ENCODE measurements around the gene OR6S1.
"Not testable (repeated sequence)": the region's sequence is repeated elsewhere in the genome, so short reads cannot be mapped to it uniquely, and the experiment has no call there.

OR6S1 gene

GRCh38 chr14:20608383-20609110, 32.9 kb downstream of the OR6S1 start:
- DNase-seq = no peak

GRCh38 chr14:20607617-20608016, 33.9 kb downstream of the OR6S1 start:
- DNase-seq = no peak

- DNase-seq = no peak
Observed at GRCh38 chr14:20606902-20607242, 34.6 kb downstream of the OR6S1 start.

- DNase-seq = no peak
Observed at GRCh38 chr14:20606190-20606901, 35.1 kb downstream of the OR6S1 start.

- no peak for DNase-seq
Observed at GRCh38 chr14:20603813-20604690, 37.4 kb downstream of the OR6S1 start.

- no peak for DNase-seq
Observed at GRCh38 chr14:20602583-20602982, 38.9 kb downstream of the OR6S1 start.

- no peak for DNase-seq
Observed at GRCh38 chr14:20601522-20601921, 40.0 kb downstream of the OR6S1 start.

- no peak for DNase-seq
Observed at GRCh38 chr14:20597108-20597507, 44.4 kb downstream of the OR6S1 start.

GRCh38 chr14:20595726-20596125, 45.8 kb downstream of the OR6S1 start:
- not testable (repeated sequence) for DNase-seq

GRCh38 chr14:20592574-20592973, 48.9 kb downstream of the OR6S1 start:
- no peak for DNase-seq

GRCh38 chr14:20591235-20591634, 50.3 kb downstream of the OR6S1 start, which contains the start of gene RNASE12:
RNASE12 (minus strand) TSS chr14:20591376; CDS start chr14:20590723, 653 bp downstream.
- no peak for DNase-seq

All from midbrain (tissue), 1 donor.